Activated CD4-positive, alpha-beta T cell treated with anti-CD3 and anti-CD28 coated beads, Interleukin-2, Interleukin-4, amounts not matched to agents 100 ng/mL and 50 ng/mL, durations not matched to agents 16 hours and 8 hours (primary cell): Measurements from ENCODE around the gene KCNIP3.
"Not testable (repeated sequence)": the region's sequence is repeated elsewhere in the genome, so short reads cannot be mapped to it uniquely, and the experiment has no call there.

Experiments used
- DNase-seq: peaks from one replicate; pipeline ENCODE4 v3.0.0-alpha.2; 2020; ENCODE audit warnings: low spot score

Gene KCNIP3

DNA sequence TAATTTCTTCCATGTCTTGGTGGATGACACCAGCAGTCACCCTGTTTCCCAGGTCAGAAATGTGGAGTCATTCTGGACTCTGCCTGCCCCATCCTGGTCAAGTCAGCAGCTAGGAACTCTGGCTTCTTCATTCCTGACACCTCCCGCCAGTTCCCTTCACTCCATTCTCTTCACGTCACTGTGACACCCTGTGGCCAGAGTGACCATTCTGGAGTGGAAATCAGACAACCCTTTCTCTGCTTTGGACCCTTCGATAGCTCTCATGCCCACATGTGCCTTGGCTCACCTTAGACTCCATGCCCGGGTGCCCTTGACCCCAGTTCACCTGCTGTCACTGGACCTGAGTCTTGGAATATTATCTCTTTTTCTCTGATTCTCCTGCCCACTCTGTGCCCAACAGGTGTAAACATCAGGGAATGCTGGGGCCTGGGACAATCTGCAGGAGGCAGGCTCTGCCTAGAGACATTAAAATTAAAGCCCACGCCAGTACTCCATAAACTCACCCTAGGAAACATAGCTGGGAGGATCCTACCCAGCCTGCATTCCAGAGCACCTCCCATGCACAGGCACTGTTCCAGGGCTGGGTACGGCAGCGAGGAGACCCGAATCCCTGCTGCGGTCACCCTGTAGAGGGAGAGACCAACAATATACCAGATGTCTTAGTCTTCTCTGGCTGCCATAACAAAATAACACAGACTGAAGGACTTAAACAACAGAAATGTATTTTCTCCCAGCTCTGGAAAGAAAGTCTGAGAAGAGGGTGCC is 64.3 kb downstream of the KCNIP3 start:
- no peak for DNase-seq

- DNase-seq: no peak
Observed at GRCh38 chr2:95362486-95362885, 65.3 kb downstream of the KCNIP3 start.

GRCh38 chr2:95366514-95366913 is 69.4 kb downstream of the KCNIP3 start:
- DNase-seq: no peak

DNA sequence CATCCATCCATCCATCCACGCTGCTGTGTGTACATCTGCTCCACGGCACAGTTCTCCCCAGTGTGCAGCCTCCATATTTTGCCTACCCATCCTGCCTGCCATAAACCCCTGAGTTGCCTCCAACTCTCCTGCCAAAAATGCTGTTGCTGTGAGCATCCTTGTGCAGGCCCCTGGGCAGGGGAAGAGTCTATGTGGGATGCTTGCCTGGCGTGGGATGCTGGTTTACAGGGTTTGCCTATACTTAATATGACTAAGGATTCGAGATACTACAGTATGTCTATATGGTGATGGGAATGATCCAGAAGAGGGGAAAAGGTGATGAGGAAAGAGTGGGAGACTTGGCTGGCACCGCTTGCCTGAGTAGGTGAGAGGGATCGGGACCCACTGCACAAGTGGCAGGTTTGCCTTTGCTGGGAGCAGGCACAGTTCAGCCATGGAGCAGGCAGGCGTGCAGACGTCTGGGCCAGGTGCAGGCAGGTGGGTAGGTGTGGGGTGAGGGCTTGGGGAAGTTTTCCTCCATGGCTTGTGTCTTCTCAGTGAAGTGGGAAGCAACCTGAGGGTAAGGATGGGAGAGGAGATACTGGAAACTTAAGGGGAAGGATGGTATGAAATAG is 75.2 kb downstream of the KCNIP3 start:
- no peak for DNase-seq

GRCh38 chr2:95372845-95373244 is 75.7 kb downstream of the KCNIP3 start:
- DNase-seq: no peak

GRCh38 chr2:95374029-95374428 is 76.9 kb downstream of the KCNIP3 start:
- no peak for DNase-seq

GRCh38 chr2:95374451-95374920 is 77.3 kb downstream of the KCNIP3 start:
- no peak for DNase-seq

- no peak for DNase-seq
Observed at GRCh38 chr2:95374921-95375471, 77.8 kb downstream of the KCNIP3 start.

DNA sequence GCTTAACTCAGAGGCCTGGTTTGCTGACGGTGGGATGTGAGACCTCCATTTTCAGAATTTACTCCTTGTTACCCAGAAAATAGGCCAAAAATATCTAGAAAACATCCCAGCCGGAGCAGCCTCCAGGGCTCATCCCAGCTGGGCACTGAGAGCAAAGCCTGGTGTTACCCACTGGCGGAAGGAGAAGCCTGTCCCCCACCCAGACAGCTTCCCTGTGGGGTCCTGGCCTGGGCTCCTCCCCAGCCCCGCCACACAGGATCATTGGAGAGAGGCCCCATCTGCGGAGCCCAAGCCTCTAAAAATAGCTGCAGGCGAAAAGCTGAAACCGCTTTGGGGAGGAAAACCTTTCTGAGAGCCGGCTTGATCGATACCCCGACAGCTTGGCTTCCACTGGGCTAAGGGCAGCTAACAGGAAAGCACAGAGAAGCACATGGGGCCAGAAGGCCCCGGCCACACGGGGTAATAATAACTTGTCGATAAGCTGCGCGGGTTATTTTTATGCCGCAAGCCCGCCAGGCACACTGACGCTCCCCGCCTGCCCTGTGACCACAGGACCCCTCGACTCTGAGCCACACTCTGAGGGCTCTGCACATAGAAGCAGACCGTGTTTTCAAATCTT is 78.5 kb downstream of the KCNIP3 start:
- DNase-seq: no peak

- DNase-seq: no peak
Observed at GRCh38 chr2:95376311-95377215, 79.4 kb downstream of the KCNIP3 start.

GRCh38 chr2:95377216-95378123 is 80.3 kb downstream of the KCNIP3 start:
- DNase-seq: no peak

- not testable (repeated sequence) for DNase-seq
Observed at GRCh38 chr2:95378281-95378680, 81.1 kb downstream of the KCNIP3 start.

GRCh38 chr2:95379371-95379831 is 82.3 kb downstream of the KCNIP3 start:
- no peak for DNase-seq

- no peak for DNase-seq
Observed at GRCh38 chr2:95380280-95380679, 83.1 kb downstream of the KCNIP3 start.

DNA sequence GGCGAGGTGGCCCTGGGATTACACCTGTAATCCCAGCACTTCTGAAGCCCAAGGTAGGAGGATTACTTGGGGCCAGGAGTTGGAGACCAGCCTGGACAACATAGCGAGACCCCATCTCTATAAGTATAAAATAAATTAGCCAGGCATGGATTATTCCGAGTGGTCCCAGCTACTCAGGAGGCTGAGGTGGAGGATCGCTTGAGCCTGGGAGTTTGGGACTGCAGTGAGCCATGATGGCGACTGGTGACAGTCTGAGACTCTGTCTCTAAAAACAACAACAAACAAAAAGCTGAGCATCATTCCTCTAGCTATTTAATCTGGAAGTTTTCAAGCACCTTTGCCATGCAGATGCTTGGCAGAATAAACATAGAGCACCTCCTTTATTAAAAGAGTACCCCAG is 83.6 kb downstream of the KCNIP3 start:
- no peak for DNase-seq

DNA sequence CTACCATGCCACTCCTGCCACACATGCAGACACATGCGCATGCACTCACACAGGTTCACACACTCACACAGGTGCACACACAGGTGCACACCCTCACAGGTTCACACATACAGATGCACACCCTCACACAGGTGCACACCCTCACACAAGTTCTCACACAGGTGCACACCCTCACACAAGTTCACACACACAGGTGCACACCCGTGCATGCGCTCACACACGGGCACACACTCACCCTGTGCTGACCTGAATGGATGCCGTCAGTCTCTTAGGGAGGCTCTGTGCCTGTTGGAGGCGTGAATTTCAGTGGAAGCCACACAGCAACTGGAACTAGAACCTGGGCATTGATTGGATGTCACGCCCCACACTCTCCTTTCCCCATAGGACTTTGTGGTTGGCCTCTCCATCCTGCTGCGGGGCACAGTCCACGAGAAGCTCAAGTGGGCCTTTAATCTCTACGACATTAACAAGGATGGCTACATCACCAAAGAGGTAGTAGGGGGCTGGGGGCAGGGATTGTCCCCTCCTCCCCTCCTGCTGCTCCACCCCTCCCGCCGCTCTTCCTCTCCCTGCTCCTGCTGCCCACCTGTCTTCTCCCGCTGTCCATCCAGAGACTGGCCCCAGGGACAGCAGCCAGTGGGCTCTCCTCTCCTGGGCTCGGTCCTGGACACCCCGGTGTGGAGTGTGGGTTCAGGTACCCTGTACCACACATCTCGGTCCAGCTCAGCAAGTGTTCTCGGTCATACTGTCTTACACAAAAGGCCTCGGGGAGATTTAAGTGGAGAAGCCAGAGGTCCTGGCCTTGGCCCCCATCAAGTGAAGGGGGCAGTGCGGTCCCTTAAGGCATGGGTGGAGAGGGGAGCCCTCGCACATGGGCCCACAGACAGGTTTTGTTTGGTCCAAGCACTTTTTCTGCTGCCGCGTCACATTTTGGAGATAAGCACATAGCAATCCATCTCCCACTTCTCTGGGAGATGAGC is 84.4 kb downstream of the KCNIP3 start:
- no peak for DNase-seq

- DNase-seq: no peak
Observed at GRCh38 chr2:95382192-95382591, 85.0 kb downstream of the KCNIP3 start.

DNA sequence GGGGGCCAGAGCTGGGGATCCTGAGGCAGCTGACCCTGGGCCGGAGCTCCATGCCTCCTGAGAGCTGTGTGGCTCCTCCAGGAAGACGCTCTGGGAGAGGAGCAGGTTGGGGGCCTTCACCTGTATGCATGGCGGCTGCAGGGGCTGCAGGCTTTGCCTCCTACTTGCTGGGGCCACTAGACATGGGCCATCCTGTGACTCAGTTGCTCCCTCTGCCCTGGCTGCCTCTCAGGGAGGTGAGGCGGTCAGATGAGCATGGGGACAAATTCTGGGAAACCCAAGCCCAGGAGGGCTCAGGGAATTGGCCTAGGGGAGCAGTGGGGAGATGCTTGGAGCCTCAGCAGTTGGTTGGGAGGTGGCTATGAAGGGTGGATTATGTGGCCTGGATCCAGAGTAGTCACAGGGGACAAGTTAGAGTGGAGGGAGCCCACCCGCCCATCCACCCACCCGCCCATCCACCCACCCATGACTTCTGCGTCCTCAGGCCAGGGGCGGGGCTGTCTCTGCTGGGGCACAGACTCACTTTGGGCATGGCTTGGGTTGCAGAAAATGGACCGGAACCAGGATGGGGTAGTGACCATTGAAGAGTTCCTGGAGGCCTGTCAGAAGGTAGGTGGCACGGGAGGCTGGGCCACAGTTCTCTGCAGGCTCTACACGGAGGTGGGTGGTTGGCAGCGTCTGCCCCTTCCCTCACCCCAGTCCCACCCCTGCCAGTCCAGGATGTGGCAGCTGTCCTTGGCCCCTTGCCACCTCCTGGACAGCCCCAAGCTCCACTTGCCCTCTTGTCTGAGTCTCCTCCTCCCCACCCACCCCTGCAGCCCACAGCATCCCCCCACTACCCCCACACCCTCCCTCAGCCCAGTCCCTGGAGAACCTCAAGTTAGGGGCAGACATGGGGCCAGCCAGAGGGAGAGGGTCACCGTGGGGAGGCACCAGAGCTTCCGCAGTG is 85.8 kb downstream of the KCNIP3 start:
- DNase-seq: no peak
